Stimulated activated CD8-positive, alpha-beta memory T cell treated with anti-CD3 and anti-CD28 coated beads, Interleukin-2, amount 100 ng/mL, for 48 hours (primary cell): Measurements from ENCODE around the gene DNLZ.
"Not testable (repeated sequence)": the region's sequence is repeated elsewhere in the genome, so short reads cannot be mapped to it uniquely, and the experiment has no call there.

ENCODE experiments used
- DNase-seq, 2 donors: peaks; one replicate each; pipeline ENCODE4 v3.0.0-alpha.2; 2020; ENCODE audit warnings: low read depth in 2 of 2

Gene DNLZ

DNA sequence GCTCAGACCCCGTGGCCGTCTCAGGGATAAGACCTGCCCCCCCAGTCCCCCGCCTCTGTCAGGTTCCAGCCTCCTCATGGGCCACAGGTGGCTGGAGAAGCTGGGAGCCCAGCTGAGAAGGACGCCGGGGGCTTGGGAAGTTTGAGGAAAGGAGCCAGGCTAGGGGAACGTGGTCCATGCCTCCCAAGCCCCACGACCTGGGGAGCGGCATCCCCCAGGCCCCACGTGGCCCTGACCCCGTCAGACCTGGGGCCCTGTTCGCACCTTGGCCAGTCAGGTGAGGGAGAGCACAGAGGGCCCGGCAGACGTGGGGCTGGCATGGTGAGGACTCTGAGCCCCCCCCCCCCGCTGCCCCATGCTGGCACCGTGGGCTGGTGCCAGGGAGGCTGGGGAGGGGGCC lies 32.5 kb downstream of the DNLZ start:
- no peak for DNase-seq

DNA sequence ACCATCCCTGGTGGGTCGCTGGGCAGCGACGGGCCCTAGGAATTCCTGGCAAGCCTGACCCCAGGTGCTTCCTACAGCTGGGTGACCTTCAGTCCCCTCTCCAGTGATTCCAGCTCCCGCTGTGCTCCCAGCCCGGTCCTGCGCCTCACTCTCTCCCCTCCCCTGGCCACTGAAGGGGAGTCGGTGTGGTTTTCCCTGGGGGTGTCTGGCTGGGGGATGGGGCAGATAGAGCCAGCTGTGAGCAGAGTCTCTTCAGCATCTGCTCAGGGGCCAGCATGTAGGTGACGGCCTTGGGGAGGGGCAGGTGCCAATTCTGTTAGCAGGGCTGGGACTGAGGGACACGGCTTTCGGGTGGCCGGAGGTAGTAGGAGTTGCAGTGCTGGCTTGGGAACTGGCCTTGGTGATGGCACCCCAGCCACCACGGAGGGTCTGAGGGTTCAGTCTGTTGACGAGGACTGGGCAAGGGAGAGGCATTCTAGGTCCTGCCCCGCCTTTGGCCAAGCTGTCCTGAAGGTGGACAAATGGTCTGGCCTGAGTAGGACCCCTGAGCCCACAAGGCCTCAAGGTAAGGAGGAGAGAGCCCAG lies 33.0 kb downstream of the DNLZ start:
- DNase-seq: no peak

DNA sequence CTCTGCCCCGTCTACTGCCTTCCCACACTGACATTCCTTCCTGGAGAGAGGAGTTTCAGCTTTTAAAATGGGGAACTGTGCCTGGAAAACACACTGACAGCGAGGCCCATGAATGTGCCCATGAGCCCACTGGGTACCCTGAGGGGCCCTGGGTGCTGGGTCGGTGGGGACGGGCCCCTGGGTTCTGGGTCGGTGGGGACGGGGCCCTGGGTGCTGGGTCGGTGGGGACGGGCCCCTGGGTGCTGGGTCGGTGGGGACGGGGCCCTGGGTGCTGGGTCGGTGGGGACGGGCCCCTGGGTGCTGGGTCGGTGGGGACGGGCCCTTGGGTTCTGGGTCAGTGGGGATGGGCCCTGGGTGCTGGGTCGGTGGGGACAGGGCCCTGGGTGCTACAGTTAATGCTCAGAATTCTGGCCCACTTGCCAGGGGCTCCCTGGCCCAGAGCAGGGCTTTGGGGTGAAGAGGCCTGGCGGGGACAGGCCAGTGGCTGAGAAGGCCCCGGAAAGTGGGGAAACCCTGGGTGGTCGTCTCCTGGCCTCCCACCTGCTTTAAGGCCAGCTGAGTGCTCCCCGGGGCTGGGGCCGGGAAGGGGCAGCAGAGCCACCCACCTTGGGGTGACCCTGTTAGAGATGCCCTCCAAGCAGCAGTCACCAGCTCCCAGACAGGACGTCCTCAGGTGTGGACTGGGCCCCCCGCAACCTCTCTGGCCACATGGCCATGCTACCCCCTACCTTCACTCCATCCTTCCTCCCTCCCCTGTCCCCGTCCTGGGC lies 33.7 kb downstream of the DNLZ start:
- no peak for DNase-seq

DNA sequence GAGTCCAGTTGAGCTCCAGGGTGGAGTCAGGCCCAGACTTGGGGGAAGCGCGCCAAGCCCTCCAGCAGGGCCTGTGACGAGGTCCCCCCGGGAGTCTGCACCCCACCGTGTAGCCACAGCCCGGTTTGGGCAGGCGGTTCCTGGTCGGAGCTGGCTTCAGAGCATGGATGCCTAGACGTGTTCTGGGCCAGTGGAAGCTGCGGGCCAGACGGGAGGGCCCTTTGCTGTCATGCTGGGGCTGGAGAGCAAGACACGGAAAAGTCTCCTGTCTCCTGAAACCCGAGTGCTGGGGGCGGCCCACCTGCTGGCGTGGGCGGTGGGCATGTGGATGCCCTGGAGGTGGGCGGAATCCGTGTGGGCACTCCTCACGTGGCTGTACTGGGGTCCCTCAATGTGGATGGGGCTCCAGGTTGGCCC lies 34.3 kb downstream of the DNLZ start:
- no peak for DNase-seq

DNA sequence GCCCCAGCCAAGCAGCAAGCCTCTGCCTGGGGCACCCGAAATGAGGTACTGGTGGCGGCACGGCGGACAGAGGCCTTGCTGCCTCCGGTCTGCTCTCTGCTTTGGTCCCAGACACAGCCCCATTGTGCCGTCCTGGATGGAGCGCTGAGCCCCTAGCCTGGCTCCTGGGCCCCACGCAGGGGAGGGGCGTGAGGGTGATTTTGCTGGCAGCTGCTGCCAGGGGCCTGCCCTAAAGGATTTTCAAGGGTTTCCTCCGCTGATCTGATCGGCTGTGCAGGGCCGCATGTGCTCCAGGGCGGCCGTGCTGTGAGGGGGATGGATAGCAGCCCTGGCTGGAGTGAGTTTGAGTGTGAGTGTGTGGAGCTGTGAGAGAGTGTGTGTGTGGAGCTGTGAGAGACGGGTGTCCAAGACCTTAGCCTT lies 34.9 kb downstream of the DNLZ start:
- no peak for DNase-seq

DNA sequence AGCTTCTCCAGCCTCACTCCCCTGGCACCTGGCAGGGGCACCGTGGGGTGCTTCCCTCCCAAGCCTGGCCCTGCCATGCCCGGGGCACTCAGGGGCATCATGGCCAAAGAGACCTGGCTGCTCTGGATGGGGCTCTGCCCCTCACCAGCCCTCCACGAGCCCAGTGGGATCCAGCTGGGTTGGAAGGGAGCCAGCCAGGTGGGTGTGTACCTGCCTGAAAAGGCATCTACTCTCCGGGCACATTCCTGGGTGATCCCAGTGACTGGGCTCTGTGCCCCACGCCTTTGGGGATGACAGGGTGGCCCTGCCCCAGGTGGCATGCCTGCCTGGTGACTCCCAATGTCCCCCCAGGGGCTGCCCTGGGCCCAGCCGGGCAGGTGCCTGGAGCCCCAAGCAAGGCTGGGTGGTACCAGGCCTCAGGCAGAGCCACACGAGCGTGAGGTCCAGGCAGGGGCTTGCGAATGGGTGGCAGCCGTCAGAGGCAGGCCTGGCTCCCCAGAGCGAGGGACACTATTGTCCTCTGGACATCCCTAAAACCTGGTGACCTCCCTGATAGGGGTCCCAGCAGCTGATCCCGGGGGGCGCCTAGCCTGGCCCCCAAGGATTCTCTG lies 35.4 kb downstream of the DNLZ start:
- no peak for DNase-seq

DNA sequence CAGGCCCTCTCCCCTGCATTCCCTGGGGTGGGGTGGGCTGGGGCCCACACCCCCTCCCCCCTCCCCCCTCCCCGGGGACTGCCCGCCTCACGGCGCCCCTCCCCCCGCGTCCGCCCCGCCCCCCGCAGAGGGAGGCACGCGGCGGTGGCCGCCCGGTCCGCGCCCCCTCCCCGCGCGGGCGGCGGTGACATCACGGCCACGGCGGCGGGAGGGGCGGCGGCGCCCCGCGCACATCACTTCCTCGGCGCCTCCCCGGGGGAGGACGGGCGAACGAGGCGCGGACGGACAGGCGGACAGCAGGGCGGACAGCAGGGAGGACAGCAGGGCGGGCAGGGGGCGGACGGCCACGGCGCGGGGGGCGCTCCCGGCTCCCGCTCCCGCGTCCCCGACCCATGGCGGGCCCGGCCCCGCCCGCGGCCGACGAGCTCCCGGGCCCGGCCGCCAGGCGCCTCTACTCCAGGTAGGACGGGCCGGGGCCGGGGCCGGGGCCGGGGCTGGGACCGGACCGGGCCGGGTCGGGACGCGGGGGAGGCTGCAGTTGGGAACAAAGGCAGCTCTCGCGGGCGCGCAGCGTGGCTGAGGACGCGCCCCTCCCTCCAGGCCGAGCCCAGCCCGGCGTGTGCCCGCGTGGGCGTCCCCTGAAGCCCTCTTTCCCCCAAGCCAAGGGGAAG lies 36.1 kb downstream of the DNLZ start, which contains the start of gene GPSM1:
Gene GPSM1 (plus strand): TSS at position 236 of the 671 bp plus-strand sequence. CDS start 157 bp downstream, at position 393.
- no peak for DNase-seq

DNA sequence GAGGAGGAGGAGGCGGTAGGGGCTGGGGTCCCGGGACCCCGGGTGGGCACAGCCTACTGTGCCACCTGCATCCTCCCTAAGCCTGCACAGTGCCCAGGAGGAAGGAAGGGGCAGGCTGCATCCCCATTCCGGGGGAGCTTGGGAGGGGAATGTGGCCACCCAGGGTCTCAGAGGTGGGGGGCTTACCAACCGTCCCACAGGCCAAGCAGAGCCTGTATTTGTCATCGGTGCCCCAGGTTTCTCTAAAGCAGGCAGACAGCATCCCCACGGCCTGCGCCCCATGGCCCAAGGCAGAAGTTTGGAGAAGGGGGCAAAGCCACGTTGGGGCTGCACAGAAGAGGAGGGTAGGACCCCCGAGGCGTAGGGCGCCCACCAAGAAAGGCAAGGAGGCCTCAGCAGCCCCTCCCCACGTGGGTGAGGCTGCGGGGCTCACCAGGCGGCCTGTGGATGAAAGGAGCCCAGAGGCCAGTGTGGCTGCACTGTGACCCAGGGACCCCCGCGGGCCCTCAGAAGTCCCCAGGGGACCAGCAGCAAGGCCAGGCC lies 36.7 kb downstream of the DNLZ start:
- no peak for DNase-seq

DNA sequence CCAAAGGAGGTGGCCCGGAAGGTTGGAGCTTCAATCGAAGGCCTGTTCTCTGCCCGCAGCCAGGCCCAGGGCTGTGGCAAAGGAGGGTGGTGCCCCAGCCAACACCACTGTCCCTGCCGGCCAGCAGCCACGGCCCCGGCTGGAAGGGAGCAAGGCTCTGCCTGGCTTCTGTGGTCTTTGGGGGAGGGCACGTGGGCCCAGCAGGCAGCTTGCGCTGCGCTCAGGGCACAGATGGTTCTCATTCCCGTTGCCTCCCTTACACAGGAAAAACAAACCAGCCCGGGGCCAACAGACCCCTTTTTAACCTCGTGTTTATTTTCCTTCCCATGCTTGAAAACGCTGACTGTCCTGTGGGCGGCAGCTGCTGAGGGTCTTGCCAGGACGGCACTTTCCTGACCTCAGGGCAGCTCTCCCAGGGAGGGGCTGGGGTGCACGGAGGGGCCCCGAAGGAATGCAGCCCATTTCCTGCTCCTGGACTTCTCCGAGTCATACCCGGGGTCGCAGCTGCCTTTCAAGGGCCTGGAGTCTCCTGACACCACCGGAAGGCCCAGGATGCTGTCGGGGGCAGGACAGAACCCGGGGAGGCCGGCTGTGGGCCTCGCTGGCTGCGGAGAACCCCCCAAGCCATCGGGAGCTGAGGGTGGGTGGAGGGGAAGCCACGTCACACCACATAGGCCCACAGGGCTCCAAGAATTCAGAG lies 37.3 kb downstream of the DNLZ start:
- DNase-seq: no peak

DNA sequence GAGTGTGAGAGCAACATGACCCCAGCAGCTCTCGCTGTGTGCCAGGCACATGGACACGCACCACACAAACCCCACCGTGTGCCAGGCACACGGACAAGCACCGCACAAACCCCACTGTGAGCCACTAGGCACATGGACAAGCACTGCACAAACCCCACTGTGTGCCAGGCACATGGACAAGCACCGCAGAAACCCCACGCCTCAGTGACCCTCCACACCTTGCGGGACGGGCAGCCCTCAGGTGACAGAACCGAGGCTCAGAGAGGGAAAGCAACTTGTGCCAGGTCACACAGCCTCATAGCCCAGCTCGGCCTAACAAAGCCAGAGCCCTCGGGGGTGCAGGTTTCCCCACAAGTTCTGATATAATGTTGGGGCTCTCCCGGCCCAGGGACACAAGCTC lies 38.2 kb downstream of the DNLZ start:
- DNase-seq: no peak

DNA sequence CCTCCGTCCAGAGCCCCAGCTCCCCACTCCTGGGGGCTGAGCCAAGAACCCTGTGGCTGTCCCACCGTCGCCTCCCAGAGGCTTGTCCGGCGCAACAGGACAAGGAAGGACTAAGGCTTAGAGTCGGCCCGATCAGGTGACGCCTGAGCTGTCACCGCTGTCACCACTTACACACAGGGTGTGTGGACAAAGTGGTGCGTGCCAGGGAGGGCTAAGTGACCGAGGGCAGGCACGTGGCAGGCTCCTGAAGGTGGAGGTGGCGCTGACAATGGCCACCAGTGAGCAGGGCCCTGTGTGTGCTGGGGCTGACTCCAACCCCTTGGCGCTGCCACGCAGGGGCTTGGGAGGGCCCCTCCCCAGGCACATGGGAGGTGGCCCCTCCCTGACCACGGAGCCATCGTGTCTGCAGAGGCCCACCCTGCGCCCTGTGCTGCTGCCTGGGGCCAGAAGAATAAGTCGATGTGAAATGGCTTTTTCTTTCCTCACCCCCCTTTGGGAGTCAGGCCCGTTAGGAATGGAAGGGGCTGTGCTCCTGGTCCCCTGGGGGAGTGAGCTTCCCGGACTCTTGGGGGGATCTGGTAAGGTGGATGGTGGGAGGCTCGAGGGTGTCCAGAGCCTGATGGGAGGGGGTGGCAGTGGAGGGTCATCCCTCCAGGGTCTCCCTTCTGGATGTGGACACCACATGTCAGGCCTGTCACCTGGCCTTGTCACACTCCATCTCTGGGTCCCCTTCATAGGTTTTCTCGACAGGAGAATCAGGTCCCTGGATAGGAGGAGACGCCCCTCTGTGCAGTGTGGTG lies 38.8 kb downstream of the DNLZ start:
- DNase-seq: no peak

DNA sequence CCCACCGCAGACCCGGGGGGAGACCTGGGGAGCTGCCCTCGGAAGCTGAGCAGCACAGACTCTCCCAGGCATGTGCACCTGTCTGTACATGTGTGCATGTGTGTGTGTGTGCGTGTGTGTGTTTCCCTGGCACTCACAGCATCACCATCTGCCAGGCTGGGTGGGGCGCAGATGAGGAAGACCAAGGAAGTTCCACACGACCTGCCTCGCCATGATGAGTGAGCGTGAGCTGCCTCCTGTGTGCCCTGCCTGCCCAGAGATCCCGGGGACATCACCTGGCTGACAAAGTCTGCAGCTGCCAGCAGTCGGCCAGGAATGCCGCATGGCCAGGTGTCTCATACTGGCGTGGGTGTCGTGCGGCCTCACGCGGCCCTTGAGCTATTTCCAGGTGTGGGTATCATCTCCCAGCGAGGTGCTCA lies 40.2 kb downstream of the DNLZ start:
- no peak for DNase-seq

DNA sequence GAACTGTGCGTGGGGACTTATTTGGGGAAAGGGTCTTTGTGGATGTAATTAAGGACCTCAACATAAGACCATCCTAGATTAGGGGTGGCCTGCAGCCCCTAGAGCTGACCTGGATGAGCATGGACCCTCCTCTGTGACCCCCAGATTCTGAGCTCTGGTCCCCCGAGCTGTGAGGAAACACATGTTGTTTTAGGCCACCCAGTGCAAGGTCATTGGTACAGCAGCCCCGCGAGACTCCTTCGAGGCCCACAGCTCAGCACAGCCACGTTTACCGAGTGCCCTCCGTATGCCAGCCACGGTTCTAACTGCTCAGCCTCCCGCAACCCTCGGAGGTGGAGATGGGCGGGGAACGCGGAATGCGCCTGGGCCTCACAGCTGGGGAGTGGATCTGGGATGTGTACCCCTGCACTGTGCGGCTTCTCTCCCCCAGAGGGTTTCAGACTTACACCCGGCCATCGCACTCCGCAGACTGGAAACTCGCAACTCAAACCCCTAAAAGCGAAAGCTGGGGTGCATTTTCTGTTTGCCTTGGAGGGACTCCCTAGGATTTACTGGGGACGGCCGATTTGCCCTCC lies 40.7 kb downstream of the DNLZ start:
- DNase-seq: no peak

DNA sequence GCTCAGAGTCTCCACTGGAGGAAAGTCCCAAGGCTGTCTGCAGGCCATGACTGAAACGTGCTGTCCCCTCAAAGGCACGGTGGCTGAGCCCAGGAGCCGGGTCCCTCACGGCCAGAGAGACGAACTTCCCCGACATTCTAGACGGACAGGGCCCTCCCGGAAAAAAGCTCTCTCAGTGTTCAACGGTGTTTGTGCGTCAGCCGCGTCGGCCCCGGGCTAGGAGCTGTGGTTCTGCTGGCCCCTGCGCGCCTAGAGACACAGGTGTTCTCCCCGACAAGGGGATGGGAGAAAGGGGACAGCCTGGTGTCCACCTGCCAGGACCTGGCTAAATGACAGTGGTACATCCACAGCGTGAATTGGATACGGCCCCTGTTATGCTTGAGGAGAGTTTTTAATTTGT lies 42.0 kb downstream of the DNLZ start:
- no peak for DNase-seq

DNA sequence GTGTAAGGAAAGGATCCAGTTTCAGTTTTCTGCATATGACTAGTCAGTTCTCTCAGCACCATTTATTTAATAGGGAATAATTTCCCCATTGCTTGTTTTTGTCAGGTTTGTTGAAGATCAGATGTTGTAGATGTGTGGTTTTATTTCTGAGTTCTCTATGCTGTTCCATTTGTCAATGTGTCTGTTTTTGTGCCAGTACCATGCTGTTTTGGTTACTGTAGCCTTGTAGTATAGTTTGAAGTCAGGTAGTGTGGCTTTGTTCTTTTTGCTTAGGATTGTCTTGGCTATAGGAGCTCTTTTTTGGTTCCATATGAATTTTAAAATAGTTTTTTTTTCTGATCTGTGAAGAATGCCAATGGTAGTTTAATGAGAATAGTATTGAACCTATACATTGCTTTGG lies 42.6 kb downstream of the DNLZ start:
- DNase-seq: not testable (repeated sequence)

DNA sequence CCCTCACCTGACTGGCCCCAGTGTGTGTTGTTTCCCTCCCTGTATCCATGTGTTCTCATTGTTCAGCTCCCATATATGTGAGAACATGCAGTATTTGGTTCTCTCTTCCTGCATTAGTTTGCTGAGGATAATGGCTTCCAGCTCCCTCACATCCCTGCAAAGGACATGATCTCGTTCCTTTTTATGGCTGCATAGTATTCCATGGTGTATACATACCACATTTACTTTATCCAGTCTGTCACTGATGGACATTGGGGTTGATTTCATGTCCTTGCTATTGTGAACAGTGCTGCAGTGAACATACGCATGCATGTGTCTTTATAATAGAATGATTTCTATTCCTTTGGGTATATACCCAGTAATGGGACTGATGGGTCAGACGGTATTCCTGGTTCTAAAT lies 43.6 kb downstream of the DNLZ start:
- not testable (repeated sequence) for DNase-seq

DNA sequence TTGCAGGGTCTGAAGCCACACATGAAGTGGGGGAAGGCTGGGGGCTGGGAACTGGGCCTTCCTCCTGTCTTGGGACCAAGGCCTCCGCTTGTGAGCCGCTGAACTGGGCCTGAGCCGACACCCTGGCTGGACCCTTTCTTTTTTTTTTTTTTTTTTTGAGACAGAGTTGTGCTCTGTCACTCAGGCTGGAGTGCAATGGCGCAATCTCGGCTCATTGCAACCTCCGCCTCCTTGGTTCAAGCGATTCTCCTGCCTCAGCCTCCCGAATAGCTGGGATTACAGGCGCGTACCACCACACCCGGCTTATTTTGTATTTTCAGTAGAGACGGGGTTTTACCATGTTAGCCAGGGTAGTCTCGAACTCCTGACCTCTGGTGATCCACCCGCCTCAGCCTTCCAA lies 44.3 kb downstream of the DNLZ start:
- DNase-seq: not testable (repeated sequence)

DNA sequence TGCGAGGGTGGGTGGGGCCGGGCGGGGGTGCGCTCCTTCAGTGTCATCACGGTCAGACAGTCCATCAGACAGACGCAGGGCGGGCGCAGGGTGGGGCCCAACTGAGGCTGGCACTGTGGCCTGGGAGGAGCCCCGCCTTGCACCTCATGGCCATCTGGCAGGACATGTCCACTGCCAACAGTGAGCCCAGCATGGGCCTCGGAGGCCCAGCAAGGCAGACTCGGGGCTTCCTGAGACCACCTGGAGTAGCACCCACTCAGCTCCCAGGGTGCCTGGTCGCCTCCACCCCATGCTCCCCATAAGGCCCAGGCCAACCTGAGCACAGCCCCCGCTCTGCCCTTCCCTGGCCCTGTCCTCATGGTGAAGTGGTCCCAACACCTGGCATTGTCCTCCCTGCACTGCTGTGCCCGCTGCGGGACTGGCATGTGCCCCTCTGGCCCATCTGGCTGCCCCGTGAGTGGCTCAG lies 44.7 kb downstream of the DNLZ start:
- no peak for DNase-seq

DNA sequence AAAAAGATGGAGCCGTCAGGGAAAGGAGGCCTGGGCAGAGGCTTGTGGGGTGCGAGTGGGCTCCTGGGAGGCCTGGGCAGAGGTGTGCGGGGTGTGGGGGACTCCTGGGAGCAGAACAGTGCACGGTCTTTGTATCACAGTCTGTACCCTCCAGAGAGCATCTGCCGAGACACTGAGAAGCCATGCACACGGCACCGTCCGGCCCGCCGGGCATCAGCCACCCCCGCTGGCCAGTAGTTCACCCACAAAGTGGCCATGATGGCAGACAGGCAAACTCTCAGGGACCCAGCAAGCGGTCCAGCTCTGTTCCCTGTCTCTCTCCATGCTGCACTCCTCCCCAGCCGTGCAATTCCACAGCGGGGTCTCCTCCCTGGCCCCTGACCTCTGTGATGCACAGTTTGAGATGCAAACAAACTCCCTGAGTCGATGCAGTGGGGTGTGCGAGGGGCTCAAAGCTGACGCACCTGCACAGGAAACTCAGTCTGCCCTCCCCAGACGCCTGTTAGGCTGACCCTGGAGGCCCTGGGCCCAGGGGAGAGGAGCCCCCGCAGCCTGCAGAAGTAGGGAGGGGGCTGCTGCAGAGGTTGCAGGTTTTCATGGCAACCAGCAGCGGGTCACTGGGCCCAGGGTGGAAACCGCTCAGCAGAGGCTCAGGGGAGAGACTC lies 45.3 kb downstream of the DNLZ start:
- no peak for DNase-seq

DNA sequence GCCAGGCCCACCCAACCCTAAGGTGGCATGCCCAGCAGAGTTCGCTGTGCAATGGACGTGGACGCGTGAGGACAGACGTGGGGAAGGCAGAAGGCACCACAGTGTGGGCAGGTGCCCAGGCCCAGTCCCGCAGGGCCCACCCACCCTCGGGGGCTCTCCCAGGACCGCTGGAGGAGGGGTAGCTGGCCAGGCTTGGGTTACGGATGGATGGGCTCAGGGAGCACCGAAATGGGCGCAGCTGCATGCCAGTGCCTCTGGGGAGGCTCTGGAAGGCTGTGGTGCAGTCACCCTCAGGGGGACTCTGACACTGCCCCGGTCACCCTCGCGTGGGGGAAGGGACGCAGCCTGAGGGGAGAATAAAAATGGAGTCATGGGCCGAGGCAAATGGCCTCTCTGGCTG lies 45.8 kb downstream of the DNLZ start:
- no peak for DNase-seq
